ENCODE measurements around the gene HHAT. TPM values are rescaled to one million over a fixed set of nuclear protein-coding genes. Genes with fewer than 3 reads are reported as not detected.
A peak's percentile ranks its signal among the peaks of the same experiment; 100 is the strongest.

HHAT gene
- polyA plus RNA-seq, 3 donors, result 1.1 to 1.6 (median 1.5) TPM

DNA sequence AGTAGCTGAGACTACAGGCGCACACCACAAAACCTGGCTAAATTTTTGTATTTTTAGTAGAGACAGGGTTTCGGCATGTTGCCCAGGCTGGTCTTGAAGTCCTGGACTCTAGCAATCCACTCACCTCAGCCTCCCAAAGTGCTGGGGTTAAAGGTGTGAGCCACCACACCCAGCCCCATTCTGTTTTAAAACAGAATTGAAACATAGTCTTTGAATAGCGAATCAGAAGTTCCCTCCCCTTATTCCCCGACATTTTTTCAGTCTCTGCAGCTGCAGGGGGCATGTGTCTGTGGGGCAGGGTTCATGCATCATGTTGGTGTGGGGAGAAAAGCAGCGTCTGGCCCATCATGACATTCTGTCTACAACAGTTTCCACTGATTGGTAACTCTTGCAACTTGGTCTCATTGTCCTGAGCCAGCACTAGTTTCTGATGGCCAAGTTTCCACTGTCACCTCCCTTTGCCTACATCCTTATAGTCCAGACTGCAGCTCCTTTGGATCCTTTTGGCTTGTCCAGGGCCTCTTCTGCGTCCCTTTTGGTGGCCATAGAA is 15.6 kb upstream of the HHAT start:
- peaks cover 6% of the 10 kb centered on the region for H3K4me1 Mint-ChIP-seq
- Histone ChIP-seq H3K27ac (ENCODE audit: low read depth in 1 of 2, low read length in 2 of 2) (no peak overlapping the region), H3K27me3 (ENCODE audit: control insufficient read depth in 2 of 2, insufficient read depth in 2 of 2, low read length in 2 of 2) (peaks cover 10% of the 10 kb centered on the region in 2 donors), H3K4me3 (replicated peaks in 1 of 3; ENCODE audit: low read depth in 2 of 3, low read length in 3 of 3) (no peak overlapping the region), H3K36me3 (replicated peaks in 1 of 2; ENCODE audit: control insufficient read depth in 1 of 2, insufficient read depth in 2 of 2, low read length in 2 of 2) (no peaks in the 10 kb centered on the region), H3K79me2 (ENCODE audit: insufficient read depth, low read length) (no peaks in the 10 kb centered on the region), H3K4me1 (ENCODE audit: control insufficient read depth in 1 of 2, insufficient read depth in 2 of 2, low read length in 2 of 2) (peaks cover 4 to 5% of the 10 kb centered on the region in 2 donors), H4K20me1 (ENCODE audit: insufficient read depth, low read length) (no peaks in the 10 kb centered on the region), H3K9ac (ENCODE audit: insufficient read depth, low read length, poor library complexity, severe bottlenecking) (no peak overlapping the region), H2AFZ (ENCODE audit: insufficient read depth, low read depth, low read length, poor library complexity, severe bottlenecking) (no peak overlapping the region), H3K9me3 (replicated peaks in 1 of 2; ENCODE audit: control insufficient read depth in 1 of 2, insufficient read depth in 1 of 2, low read length in 2 of 2) (no peaks in the 10 kb centered on the region), H3K4me2 (replicated peaks; ENCODE audit: extremely low read depth, low read length, poor library complexity, severe bottlenecking) (no peak overlapping the region)
- whole genome bisulfite sequencing (ENCODE audit: insufficient coverage), result no CpG with 5 or more reads among the region's 6 CpGs
- intact Hi-C loops (cut with micrococcal nuclease), result loop anchor here in 1 of 2 donors (5.0 kb wide), 1 partner anchor 451 kb away; no protein-coding TSS in a partner anchor
- no peaks in the 10 kb centered on the region for H3K36me3 Mint-ChIP-seq
- peak overlapping the region in 1 of 2 donors; percentile 30 for H3K4me3 Mint-ChIP-seq
- DNase-seq, result no peak
- peaks cover 17 to 30% (median 22%) of the 10 kb centered on the region in 3 donors for H3K27me3 Mint-ChIP-seq (ENCODE audit: low read depth in 3 of 3)
- TF ChIP-seq, protein P1, sequence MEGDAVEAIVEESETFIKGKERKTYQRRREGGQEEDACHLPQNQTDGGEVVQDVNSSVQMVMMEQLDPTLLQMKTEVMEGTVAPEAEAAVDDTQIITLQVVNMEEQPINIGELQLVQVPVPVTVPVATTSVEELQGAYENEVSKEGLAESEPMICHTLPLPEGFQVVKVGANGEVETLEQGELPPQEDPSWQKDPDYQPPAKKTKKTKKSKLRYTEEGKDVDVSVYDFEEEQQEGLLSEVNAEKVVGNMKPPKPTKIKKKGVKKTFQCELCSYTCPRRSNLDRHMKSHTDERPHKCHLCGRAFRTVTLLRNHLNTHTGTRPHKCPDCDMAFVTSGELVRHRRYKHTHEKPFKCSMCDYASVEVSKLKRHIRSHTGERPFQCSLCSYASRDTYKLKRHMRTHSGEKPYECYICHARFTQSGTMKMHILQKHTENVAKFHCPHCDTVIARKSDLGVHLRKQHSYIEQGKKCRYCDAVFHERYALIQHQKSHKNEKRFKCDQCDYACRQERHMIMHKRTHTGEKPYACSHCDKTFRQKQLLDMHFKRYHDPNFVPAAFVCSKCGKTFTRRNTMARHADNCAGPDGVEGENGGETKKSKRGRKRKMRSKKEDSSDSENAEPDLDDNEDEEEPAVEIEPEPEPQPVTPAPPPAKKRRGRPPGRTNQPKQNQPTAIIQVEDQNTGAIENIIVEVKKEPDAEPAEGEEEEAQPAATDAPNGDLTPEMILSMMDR (IDR thresholded peaks at IDR 0.05), result no peak
- H3K9me3 Mint-ChIP-seq, result peaks cover 0 to 2% (median 0%) of the 10 kb centered on the region in 7 donors
- no peak overlapping the region for H3K27ac Mint-ChIP-seq

DNA sequence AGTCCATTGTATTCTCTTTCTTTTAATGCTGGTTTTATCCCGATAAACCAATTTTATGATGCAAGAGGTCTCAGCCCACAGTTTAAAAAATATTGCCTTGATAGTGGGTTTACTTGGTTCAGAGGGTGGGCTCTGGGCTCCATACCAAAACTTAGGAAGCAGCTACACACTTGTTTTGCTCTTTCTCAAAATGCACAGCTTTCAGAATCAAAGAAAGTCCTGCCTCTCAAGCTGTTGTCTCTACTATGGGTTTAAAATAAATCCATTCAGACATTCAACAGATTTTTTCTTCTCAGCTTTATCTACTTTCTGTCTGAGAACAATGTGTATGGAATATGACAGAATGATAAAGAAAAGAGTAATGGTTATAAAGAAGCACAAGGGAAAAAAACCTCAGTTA is 14.8 kb upstream of the HHAT start:
- intact Hi-C loops (cut with micrococcal nuclease), result loop anchor here in 1 of 2 donors (5.0 kb wide), 1 partner anchor 452 kb away; no protein-coding TSS in a partner anchor
- H4K20me1 ChIP-seq (ENCODE audit: insufficient read depth, low read length), result no peaks in the 10 kb centered on the region
- no peaks in the 10 kb centered on the region for H3K36me3 ChIP-seq (replicated peaks in 1 of 2; ENCODE audit: control insufficient read depth in 1 of 2, insufficient read depth in 2 of 2, low read length in 2 of 2)
- no peak overlapping the region for H3K4me3 Mint-ChIP-seq
- peaks cover 4 to 5% of the 10 kb centered on the region in 2 donors for H3K4me1 ChIP-seq (ENCODE audit: control insufficient read depth in 1 of 2, insufficient read depth in 2 of 2, low read length in 2 of 2)
- no CpG with 5 or more reads among the region's 1 CpG for WGBS (ENCODE audit: insufficient coverage)
- peaks cover 17 to 32% (median 24%) of the 10 kb centered on the region in 3 donors for H3K27me3 Mint-ChIP-seq (ENCODE audit: low read depth in 3 of 3)
- no peak overlapping the region for H2AFZ ChIP-seq (ENCODE audit: insufficient read depth, low read depth, low read length, poor library complexity, severe bottlenecking)
- no peaks in the 10 kb centered on the region for H3K36me3 Mint-ChIP-seq
- no peaks in the 10 kb centered on the region for H3K9me3 ChIP-seq (replicated peaks in 1 of 2; ENCODE audit: control insufficient read depth in 1 of 2, insufficient read depth in 1 of 2, low read length in 2 of 2)
- H3K9ac ChIP-seq (ENCODE audit: insufficient read depth, low read length, poor library complexity, severe bottlenecking), result no peak overlapping the region
- H3K27ac Mint-ChIP-seq, result peak overlapping the region in 1 of 7 donors; percentile 23
- TF ChIP-seq, protein P1 (IDR thresholded peaks at IDR 0.05), result no peak
- peaks cover 6% of the 10 kb centered on the region for H3K4me1 Mint-ChIP-seq
- H3K79me2 ChIP-seq (ENCODE audit: insufficient read depth, low read length), result no peaks in the 10 kb centered on the region
- H3K27ac ChIP-seq (ENCODE audit: low read depth in 1 of 2, low read length in 2 of 2), result no peak overlapping the region
- peaks cover 0 to 9% (median 4%) of the 10 kb centered on the region in 7 donors for H3K9me3 Mint-ChIP-seq
- no peak for DNase-seq
- H3K4me2 ChIP-seq (replicated peaks; ENCODE audit: extremely low read depth, low read length, poor library complexity, severe bottlenecking), result no peak overlapping the region
- peaks cover 10% of the 10 kb centered on the region in 2 donors for H3K27me3 ChIP-seq (ENCODE audit: control insufficient read depth in 2 of 2, insufficient read depth in 2 of 2, low read length in 2 of 2)
- no peak overlapping the region for H3K4me3 ChIP-seq (replicated peaks in 1 of 3; ENCODE audit: low read depth in 2 of 3, low read length in 3 of 3)
